IPS-20b (cell line): ENCODE results near the gene TCF15.

Experiments used
- H3K27ac ChIP-seq: one replicate; pipeline ENCODE4 v1.5.1; 2013; ENCODE audit warnings: low read length
- H3K27me3 ChIP-seq: 2 replicates; pipeline ENCODE4 v1.6.1; 2013; ENCODE audit warnings: mild to moderate bottlenecking, low read length, inconsistent platforms; ENCODE audit not compliant: insufficient read depth
- H3K36me3 ChIP-seq: 2 replicates; pipeline ENCODE4 v1.6.1; 2013; ENCODE audit warnings: low read depth, mild to moderate bottlenecking, inconsistent platforms, low read length, moderate library complexity; ENCODE audit not compliant: insufficient read depth
- H3K4me1 ChIP-seq: 2 replicates; pipeline ENCODE4 v1.6.1; 2013; ENCODE audit warnings: mild to moderate bottlenecking, control low read depth, inconsistent platforms, low read length, moderate library complexity; ENCODE audit not compliant: insufficient read depth
- H3K4me3 ChIP-seq: 2 replicates; pipeline ENCODE4 v1.5.1; 2013; ENCODE audit warnings: mild to moderate bottlenecking, low read length, inconsistent platforms
- H3K9ac ChIP-seq: 2 replicates; pipeline ENCODE4 v1.6.1; 2013; ENCODE audit warnings: low read depth, mild to moderate bottlenecking, inconsistent platforms, low read length, moderate library complexity
- H3K9me3 ChIP-seq: 2 replicates; pipeline ENCODE4 v1.6.1; 2013; ENCODE audit warnings: mild to moderate bottlenecking, low read depth, low read length, inconsistent platforms; ENCODE audit not compliant: insufficient read depth

The TCF15 gene

DNA sequence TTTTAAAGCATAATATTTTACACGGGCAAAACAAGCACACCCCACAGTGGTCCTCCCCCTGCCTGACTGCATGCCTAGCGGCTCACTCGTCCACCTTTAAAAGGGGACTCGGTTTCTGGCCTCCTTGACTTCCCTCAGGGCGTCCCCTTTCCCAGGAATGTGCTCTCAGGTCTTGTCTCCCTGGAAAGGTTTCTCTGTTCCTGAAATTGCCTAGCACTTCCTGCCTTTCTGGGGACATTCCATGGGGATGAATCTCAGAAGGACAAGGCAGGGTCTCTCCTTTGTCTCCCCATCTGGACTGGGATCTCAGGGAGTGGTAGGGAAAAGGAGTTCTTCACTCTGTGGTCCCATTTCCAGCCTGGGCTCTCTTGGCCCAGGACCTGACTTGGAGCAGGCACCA, 4.9 kb downstream of the TCF15 start:
- H3K27ac ChIP-seq, result no peak overlapping the region
- peaks cover 5% of the 10 kb centered on the region for H3K4me1 ChIP-seq
- H3K36me3 ChIP-seq, result no peaks in the 10 kb centered on the region
- no peaks in the 10 kb centered on the region for H3K9me3 ChIP-seq
- no peak overlapping the region for H3K9ac ChIP-seq
- no peak overlapping the region for H3K4me3 ChIP-seq
- peaks cover 23% of the 10 kb centered on the region for H3K27me3 ChIP-seq

GRCh38 chr20:603116-603640, 6.9 kb downstream of the TCF15 start:
- no peak overlapping the region for H3K4me3 ChIP-seq
- H3K27me3 ChIP-seq, result peaks cover 7% of the 10 kb centered on the region
- H3K9ac ChIP-seq, result no peak overlapping the region
- no peaks in the 10 kb centered on the region; the same call in 1 of the 2 replicates for H3K4me1 ChIP-seq
- no peaks in the 10 kb centered on the region for H3K36me3 ChIP-seq
- H3K9me3 ChIP-seq, result no peaks in the 10 kb centered on the region
- H3K27ac ChIP-seq, result no peak overlapping the region

GRCh38 chr20:602111-602970, 7.8 kb downstream of the TCF15 start:
- Histone ChIP-seq H3K36me3 (no peaks in the 10 kb centered on the region), H3K4me1 (no peaks in the 10 kb centered on the region; the same call in 1 of the 2 replicates), H3K27me3 (no peaks in the 10 kb centered on the region), H3K4me3 (no peak overlapping the region), H3K9me3 (no peaks in the 10 kb centered on the region), H3K27ac (no peak overlapping the region), H3K9ac (no peak overlapping the region)

- Histone ChIP-seq H3K9ac (no peak overlapping the region), H3K27ac (no peak overlapping the region), H3K27me3 (no peaks in the 10 kb centered on the region), H3K4me3 (no peak overlapping the region), H3K4me1 (no peaks in the 10 kb centered on the region; the same call in 1 of the 2 replicates), H3K9me3 (no peaks in the 10 kb centered on the region), H3K36me3 (no peaks in the 10 kb centered on the region)
Observed at GRCh38 chr20:600736-601135, 9.4 kb downstream of the TCF15 start.

GRCh38 chr20:600141-600540, 10.0 kb downstream of the TCF15 start:
- Histone ChIP-seq H3K4me1 (no peaks in the 10 kb centered on the region; the same call in 1 of the 2 replicates), H3K27me3 (no peaks in the 10 kb centered on the region), H3K27ac (no peak overlapping the region), H3K9ac (no peak overlapping the region), H3K9me3 (no peaks in the 10 kb centered on the region), H3K36me3 (no peaks in the 10 kb centered on the region), H3K4me3 (no peak overlapping the region)

DNA sequence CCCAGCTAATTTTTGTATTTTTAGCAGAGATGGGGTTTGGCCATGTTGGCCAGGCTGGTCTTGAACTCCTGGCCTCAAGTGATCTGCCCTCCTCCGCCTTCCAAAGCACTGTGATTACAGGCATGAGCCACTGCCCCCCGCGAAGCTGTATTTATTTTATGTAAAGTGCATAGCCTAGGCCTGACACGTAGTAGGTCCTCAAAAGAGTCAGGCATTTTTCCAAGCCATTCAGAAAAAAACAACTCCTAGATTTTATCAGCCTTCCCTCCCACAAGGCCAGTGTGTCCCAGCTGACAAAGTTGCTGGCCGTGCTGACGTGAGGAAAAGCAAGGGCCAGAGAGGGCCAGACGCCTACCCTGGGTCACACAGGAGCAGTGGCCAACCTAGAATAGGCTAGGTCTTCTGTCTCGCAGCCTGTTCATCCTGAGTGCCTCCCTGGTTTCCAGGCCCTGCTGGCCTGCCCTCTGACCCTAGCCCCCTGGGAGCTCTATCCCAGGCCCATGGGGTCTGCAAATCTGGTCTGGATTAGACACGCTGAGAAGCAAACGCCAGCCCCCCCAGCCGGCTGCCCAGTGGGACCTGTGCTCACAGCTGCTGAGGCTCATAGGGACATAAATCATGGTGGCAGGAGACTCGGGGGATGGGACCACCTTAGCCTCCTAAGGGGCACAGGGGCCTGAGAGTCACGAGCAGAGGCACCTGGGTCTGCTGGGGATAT, 11.8 kb downstream of the TCF15 start:
- H3K9ac ChIP-seq, result no peak overlapping the region
- H3K4me1 ChIP-seq, result no peaks in the 10 kb centered on the region
- no peak overlapping the region for H3K27ac ChIP-seq
- no peaks in the 10 kb centered on the region for H3K36me3 ChIP-seq
- H3K27me3 ChIP-seq, result no peaks in the 10 kb centered on the region
- H3K4me3 ChIP-seq, result no peak overlapping the region
- no peaks in the 10 kb centered on the region for H3K9me3 ChIP-seq

GRCh38 chr20:597560-597959, 12.5 kb downstream of the TCF15 start:
- Histone ChIP-seq H3K4me1 (no peaks in the 10 kb centered on the region), H3K27ac (no peak overlapping the region), H3K4me3 (no peak overlapping the region), H3K9me3 (no peaks in the 10 kb centered on the region), H3K9ac (no peak overlapping the region), H3K36me3 (no peaks in the 10 kb centered on the region), H3K27me3 (no peaks in the 10 kb centered on the region)

DNA sequence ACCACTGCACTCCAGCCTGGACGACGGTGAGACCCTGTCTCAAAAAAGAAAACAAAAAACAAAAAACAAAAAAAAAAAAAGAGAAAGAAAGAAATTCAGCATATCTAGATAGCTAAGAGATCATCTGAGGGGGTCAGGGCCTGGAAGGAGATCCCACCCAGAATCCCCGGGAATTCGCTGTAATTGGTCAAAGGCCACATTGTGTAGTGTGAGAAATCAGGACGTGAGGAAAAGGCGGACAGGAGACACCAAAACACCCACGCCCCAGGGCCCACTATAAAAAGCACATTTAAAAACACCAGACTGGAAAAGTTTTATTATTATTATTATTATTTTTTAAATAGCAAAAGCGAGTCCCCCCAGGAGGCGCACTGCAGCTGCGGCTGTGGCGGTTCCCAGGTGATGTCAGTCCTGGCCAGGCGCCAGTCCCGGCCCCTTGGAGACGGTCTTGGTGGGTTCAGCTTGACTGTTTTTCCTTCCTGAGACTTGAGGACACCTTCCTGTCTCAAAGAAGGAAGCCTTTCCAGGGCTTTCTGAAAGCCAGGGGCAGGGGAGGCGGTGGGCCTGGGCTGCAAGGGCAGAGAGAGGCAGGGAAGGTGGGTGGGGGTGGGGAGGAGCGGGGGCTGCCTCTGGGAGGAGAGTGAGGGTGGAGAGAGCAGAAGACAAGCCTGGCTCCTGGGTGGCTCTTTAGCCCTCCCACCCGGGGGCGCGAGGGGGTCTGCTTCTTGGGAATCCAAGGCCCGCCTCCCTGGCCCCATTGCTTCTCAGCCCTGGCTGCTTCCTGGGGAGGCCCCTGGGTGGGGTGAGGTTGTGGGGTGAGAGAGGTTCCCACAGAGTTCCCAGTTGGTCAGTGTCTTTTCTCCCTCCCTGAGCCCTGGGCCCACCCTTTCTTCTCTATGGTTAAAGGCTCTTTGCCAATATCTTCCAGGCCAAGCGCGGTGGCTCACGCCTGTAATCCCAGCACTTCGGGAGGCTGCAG, 14.5 kb downstream of the TCF15 start:
- Histone ChIP-seq H3K4me3 (no peak overlapping the region), H3K9ac (no peak overlapping the region), H3K27me3 (no peaks in the 10 kb centered on the region), H3K27ac (no peak overlapping the region), H3K4me1 (no peaks in the 10 kb centered on the region), H3K36me3 (no peaks in the 10 kb centered on the region), H3K9me3 (no peaks in the 10 kb centered on the region)

DNA sequence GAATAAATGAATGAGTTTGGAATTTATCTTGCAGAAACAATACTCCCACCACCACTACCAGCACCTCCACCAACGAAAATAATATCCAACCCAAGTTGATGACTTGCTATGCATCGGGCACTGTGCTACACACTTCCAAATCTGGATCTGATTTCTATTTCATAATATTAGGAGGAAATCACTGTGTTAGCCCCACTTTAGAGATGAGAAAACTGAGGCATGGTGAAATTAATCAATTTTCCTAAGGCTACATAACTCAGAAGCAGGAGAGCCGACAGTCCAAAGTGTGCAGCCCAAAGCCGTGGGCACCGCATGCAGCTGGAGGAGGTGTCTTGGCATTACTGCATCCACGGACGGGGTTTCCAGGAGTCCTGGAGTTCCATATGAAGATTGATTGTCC, 17.6 kb downstream of the TCF15 start:
- Histone ChIP-seq H3K27me3 (no peaks in the 10 kb centered on the region), H3K9me3 (no peaks in the 10 kb centered on the region), H3K9ac (no peak overlapping the region)

DNA sequence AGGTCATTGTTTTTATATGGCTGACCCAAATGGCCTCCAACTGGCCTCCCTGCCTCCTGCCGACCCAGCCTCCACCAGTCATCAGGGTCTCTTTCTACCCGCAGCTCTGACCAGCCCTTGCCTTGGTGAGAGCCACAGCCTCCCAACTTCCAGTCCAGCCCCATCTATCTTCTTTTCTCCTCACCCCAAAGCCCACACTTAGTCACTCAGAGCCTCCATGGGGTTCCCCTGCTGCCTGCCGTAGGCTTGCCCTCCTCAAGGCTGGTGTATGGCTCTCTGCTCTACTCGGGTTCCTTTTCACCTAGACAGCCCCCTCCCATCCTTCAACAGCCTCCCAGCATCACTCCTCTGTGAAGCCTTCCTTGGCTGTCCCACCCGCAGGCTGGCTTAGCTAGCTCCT, 18.2 kb downstream of the TCF15 start:
- Histone ChIP-seq H3K4me1 (no peaks in the 10 kb centered on the region), H3K36me3 (no peaks in the 10 kb centered on the region), H3K9ac (no peak overlapping the region), H3K4me3 (no peak overlapping the region), H3K27ac (no peak overlapping the region), H3K27me3 (no peaks in the 10 kb centered on the region), H3K9me3 (no peaks in the 10 kb centered on the region)

More for the DNA sequence above, 17.6 kb downstream of the TCF15 start:
- Histone ChIP-seq H3K27ac (no peak overlapping the region), H3K4me1 (no peaks in the 10 kb centered on the region), H3K36me3 (no peaks in the 10 kb centered on the region), H3K4me3 (no peak overlapping the region)
